IMR-90 (cell line): ENCODE results near the gene RFC3. TPM values are rescaled to one million over a fixed set of nuclear protein-coding genes. Genes with fewer than 3 reads are reported as not detected.

Experiments used
- ATAC-seq: fragments of 200-7000 bp; cut with Tn5 transposase; 2 replicates; pipeline ENCODE4 v1.9.1; 2020; ENCODE audit warnings: low read depth, mild to moderate bottlenecking, moderate library complexity
- BruUV-seq: library from RNA; stranded (reverse); fragments of 400-500 nt; replicated peaks from 2 replicates; lab custom pipeline; 2021; lab: Mats Ljungman, UMichigan
- CTCF ChIA-PET: fragments of 300-600 bp; formaldehyde crosslinking; extraction: SDS; loops from one replicate; lab custom pipeline; 2021; ENCODE audit warnings: antibody characterized with exemption; lab: Yijun Ruan, JAX
- POLR2A ChIA-PET: fragments of 300-600 bp; sonication (Branson Sonifier 250); formaldehyde crosslinking; loops from one replicate; lab custom pipeline; 2022; ENCODE audit warnings: antibody characterized with exemption; ENCODE audit not compliant: unreplicated experiment; lab: Charles Lee
- DNase-seq: peaks from one replicate; pipeline ENCODE4 v3.0.0; 2013
- H2AFZ ChIP-seq: replicated peaks from 2 replicates; pipeline ENCODE3; 2013; ENCODE audit warnings: low read length, mild to moderate bottlenecking; ENCODE audit not compliant: poor library complexity
- H2AK5ac ChIP-seq: 2 replicates; pipeline ENCODE4 v1.6.1; 2013; ENCODE audit warnings: low read depth, low read length, inconsistent platforms
- H2AK9ac ChIP-seq: replicated peaks from 2 replicates; pipeline ENCODE3; 2013; ENCODE audit warnings: mild to moderate bottlenecking, low read depth, low read length, moderate library complexity; ENCODE audit not compliant: poor library complexity
- H2BK120ac ChIP-seq: 2 replicates; pipeline ENCODE4 v1.6.1; 2013; ENCODE audit warnings: low read depth, low read length, inconsistent platforms
- H2BK15ac ChIP-seq: 3 replicates; pipeline ENCODE4 v1.6.1; 2013; ENCODE audit warnings: low read depth, low read length, inconsistent platforms
- H2BK20ac ChIP-seq: 2 replicates; pipeline ENCODE4 v1.6.1; 2013; ENCODE audit warnings: low read depth, mild to moderate bottlenecking, inconsistent platforms, low read length, moderate library complexity
- H2BK5ac ChIP-seq: 2 replicates; pipeline ENCODE4 v1.6.1; 2013; ENCODE audit warnings: mild to moderate bottlenecking, low read depth, low read length, inconsistent platforms; ENCODE audit not compliant: poor library complexity, severe bottlenecking
- H3K14ac ChIP-seq: replicated peaks from 2 replicates; pipeline ENCODE4 v1.6.1; 2013; ENCODE audit warnings: low read depth, low read length, inconsistent platforms
- H3K18ac ChIP-seq: 2 replicates; pipeline ENCODE4 v1.6.1; 2013; ENCODE audit warnings: low read depth, low read length, control low read depth
- H3K23ac ChIP-seq: 2 replicates; pipeline ENCODE4 v1.6.1; 2013; ENCODE audit warnings: low read depth, low read length, inconsistent platforms
- H3K27ac ChIP-seq: 2 replicates; pipeline ENCODE4 v1.5.1; 2013; ENCODE audit warnings: mild to moderate bottlenecking, control low read depth, low read length; ENCODE audit not compliant: insufficient read depth
- H3K27me3 ChIP-seq: 2 replicates; pipeline ENCODE4 v1.6.1; 2013; ENCODE audit warnings: low read length; ENCODE audit not compliant: control insufficient read depth, insufficient read depth
- H3K36me3 ChIP-seq: 2 replicates; pipeline ENCODE4 v1.6.1; 2013; ENCODE audit warnings: low read length, mixed read lengths; ENCODE audit not compliant: control insufficient read depth, insufficient read depth
- H3K4ac ChIP-seq: 2 replicates; pipeline ENCODE4 v1.6.1; 2013; ENCODE audit warnings: low read depth, low read length, inconsistent platforms
- H3K4me1 ChIP-seq: 2 replicates; pipeline ENCODE4 v1.6.1; 2013; ENCODE audit warnings: low read length, mixed read lengths; ENCODE audit not compliant: control insufficient read depth, insufficient read depth
- H3K4me2 ChIP-seq: 2 replicates; pipeline ENCODE4 v1.6.1; 2013; ENCODE audit warnings: low read depth, mild to moderate bottlenecking, control low read depth, low read length, moderate library complexity
- H3K4me3 ChIP-seq: 2 replicates; pipeline ENCODE4 v1.5.1; 2013; ENCODE audit warnings: low read depth, mild to moderate bottlenecking, control low read depth, low read length, moderate library complexity; ENCODE audit not compliant: insufficient read depth
- H3K56ac ChIP-seq: 2 replicates; pipeline ENCODE4 v1.6.1; 2013; ENCODE audit warnings: low read length, inconsistent platforms; ENCODE audit not compliant: insufficient read depth; ENCODE audit errors: extremely low read depth
- H3K79me1 ChIP-seq, 2 experiments: 2 replicates each; pipeline ENCODE4 v1.6.1; 2013; ENCODE audit warnings: low read length in 2 of 2, inconsistent platforms in 1 of 2, low read depth in 1 of 2
- H3K9ac ChIP-seq: 2 replicates; pipeline ENCODE4 v1.6.1; 2013; ENCODE audit warnings: low read depth, low read length, control low read depth
- H3K9me1 ChIP-seq: 2 replicates; pipeline ENCODE4 v1.6.1; 2013; ENCODE audit warnings: low read length, inconsistent platforms; ENCODE audit not compliant: insufficient read depth
- H3K9me3 ChIP-seq: 2 replicates; pipeline ENCODE4 v1.6.1; 2013; ENCODE audit warnings: low read length; ENCODE audit not compliant: control insufficient read depth, insufficient read depth
- H4K20me1 ChIP-seq: 2 replicates; pipeline ENCODE4 v1.6.1; 2013; ENCODE audit warnings: low read length, inconsistent platforms; ENCODE audit not compliant: insufficient read depth
- H4K5ac ChIP-seq: 2 replicates; pipeline ENCODE4 v1.6.1; 2013; ENCODE audit warnings: mild to moderate bottlenecking, low read depth, low read length, control low read depth
- H4K8ac ChIP-seq, 2 experiments: 2 replicates each; pipeline ENCODE4 v1.6.1; 2013; ENCODE audit warnings: low read depth in 2 of 2, low read length in 2 of 2, control low read depth in 1 of 2, inconsistent platforms in 1 of 2
- H4K91ac ChIP-seq: 2 replicates; pipeline ENCODE4 v1.6.1; 2013; ENCODE audit warnings: low read depth, low read length, inconsistent platforms; ENCODE audit not compliant: insufficient read depth
- MAFK ChIP-seq: IDR thresholded peaks from 2 replicates; pipeline ENCODE4 v1.6.1; 2012; ENCODE audit warnings: low read depth, low read length, improper control_type of control experiment
- SMC3 ChIP-seq: fragments of 150-350 bp; IDR thresholded peaks from 2 replicates; pipeline ENCODE4 v1.6.1; 2016; ENCODE audit warnings: low read depth, mild to moderate bottlenecking, antibody characterized with exemption, low read length, moderate library complexity
- WGBS, 2 experiments: methylation state at CpG; one replicate each; pipeline versions ENCODE4 v1.1.5 to v1.1.7; 2013; ENCODE audit warnings: missing lambda C conversion rate in 2 of 2; ENCODE audit not compliant: insufficient read length in 1 of 2; ENCODE audit errors: extremely low coverage in 2 of 2; 5-methylcytosine and 5-hydroxymethylcytosine counted together
- dilution Hi-C: fragments of 300-500 bp; cut with HindIII; formaldehyde crosslinking; loops from one replicate; pipeline ENCODE4 v1.14.3; 2018; ENCODE audit warnings: low sequenced_read_pairs; ENCODE audit not compliant: unreplicated experiment
- in situ Hi-C: fragments of 300-500 bp; cut with MboI; formaldehyde crosslinking; loops from 3 replicates; pipeline ENCODE4 v1.14.3; 2019; ENCODE audit warnings: low sequenced_read_pairs, inconsistent platforms, mixed read lengths
- intact Hi-C: fragments of 100-400 bp; cut with micrococcal nuclease; formaldehyde crosslinking; loops from 2 replicates; pipeline ENCODE4 v1.10.0; 2022
- polyA plus RNA-seq, 3 experiments: library from polyadenylated mRNA; depleted of rRNA; stranded (reverse); fragments of >200 nt; gene quantifications; 2 replicates each; pipeline ENCODE4 v1.2.3, GENCODE V29; 2012; ENCODE audit warnings: low replicate concordance in 1 of 3
- total RNA-seq: library from RNA; depleted of rRNA; stranded (reverse); fragments of >200 nt; gene quantifications from 2 replicates; pipeline ENCODE4 v1.2.3, GENCODE V29; 2012

Gene RFC3
- total and polyA plus RNA-seq, 2 of the 4 experiments (the other 2 are of a cell fraction): 9.8 to 12.9 TPM

DNA sequence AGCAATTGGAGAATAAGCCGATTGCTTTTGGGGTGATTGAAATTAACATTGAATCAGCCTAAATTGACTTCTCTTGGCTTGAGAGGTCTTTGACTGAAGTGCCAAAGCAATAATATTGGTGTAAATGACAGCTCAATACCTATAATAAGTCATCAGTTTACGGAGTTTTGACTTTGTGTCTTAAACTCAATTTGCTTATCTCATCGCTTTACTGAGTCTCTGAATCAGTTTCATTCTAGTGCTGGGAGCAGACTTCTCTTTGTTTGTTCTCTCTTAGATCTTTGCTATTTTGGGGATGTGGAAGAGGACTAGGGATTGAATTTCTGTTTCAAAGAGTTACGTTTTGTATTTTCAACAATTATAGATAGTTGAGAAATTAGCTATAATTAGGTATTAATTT is 7.1 kb downstream of the RFC3 start:
- Histone ChIP-seq H3K4ac (no peak overlapping the region), H2BK15ac (no peak overlapping the region), H2AK9ac (no peak overlapping the region), H4K5ac (no peak overlapping the region), H3K4me1 (no peaks in the 10 kb centered on the region), H2BK5ac (no peak overlapping the region), H3K9me3 (no peaks in the 10 kb centered on the region), H3K14ac (no peak overlapping the region), H2AK5ac (no peak overlapping the region), H4K8ac (no peak overlapping the region), H2BK120ac (no peak overlapping the region), H3K9ac (no peak overlapping the region), H3K23ac (no peak overlapping the region), H3K79me1 (peaks cover 6 to 8% of the 10 kb centered on the region in 2 experiments; a peak in 3 of 4 replicates), H2AFZ (no peak overlapping the region), H3K56ac (no peak overlapping the region), H4K20me1 (no peaks in the 10 kb centered on the region), H3K18ac (no peak overlapping the region), H2BK20ac (no peak overlapping the region), H4K91ac (no peak overlapping the region), H3K27me3 (no peaks in the 10 kb centered on the region), H3K4me3 (no peak overlapping the region), H3K9me1 (no peaks in the 10 kb centered on the region), H3K27ac (no peak overlapping the region), H3K36me3 (peaks cover 3% of the 10 kb centered on the region), H3K4me2 (no peak overlapping the region)
- ChIA-PET CTCF (no interaction called here), POLR2A (no interaction called here)
- no TSS peak for BruUV-seq
- no peak for ATAC-seq
- DNase-seq: no peak
- 100% methylated on average over 1 of the region's 4 CpGs; no CpG with 5 or more reads in 1 of the 2 experiments for WGBS, 2 experiments
- in situ Hi-C loops: no loop called here
- TF ChIP-seq MAFK (peak; percentile 29; the same call in 1 of the 2 replicates), SMC3 (no peak)
- intact Hi-C loops: no loop called here
- dilution Hi-C loops: no loop called here
